Non-pigmented ciliary epithelial cell (primary cell): Measurements from ENCODE around the gene WNT2B.

ENCODE experiments used
- DNase-seq: peaks from one replicate; pipeline ENCODE4 v3.0.0-alpha.2; 2010; ENCODE audit warnings: low read depth

WNT2B gene

DNA sequence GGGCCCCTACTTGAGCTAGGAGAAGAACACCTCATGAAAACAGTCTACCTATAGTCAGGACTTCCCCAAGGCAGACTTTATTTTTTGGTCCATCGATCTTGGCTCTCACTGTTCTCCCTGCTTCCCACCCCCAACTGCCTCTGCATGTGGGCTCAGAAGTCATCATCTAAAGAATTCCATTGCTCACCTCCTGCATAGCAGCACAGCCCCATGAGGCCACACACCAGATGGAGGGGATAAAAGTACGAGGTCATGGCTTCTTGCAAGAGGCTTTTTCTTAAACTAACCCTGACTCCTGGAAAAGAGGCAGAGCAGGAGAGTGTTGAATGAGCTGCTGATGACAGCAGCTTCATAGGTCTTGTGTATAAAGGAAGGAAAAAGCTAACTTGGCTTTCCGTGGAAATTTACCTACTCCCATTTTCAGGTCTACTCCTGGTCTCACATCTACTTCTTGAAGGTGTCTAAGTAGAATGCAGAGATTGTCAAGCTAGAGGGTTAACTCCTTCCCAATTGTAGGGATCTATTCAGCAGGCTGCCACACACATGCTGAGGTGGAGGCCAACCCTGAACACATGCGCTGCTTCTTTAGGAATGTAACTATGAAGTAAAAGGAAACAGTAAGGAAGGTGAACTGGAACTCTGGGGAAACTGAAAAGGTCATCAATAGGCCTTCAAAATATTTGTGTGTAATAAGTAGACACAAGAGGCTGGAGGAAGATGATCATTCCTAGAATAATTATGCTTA lies 18.7 kb downstream of the WNT2B start:
- DNase-seq: no peak

DNA sequence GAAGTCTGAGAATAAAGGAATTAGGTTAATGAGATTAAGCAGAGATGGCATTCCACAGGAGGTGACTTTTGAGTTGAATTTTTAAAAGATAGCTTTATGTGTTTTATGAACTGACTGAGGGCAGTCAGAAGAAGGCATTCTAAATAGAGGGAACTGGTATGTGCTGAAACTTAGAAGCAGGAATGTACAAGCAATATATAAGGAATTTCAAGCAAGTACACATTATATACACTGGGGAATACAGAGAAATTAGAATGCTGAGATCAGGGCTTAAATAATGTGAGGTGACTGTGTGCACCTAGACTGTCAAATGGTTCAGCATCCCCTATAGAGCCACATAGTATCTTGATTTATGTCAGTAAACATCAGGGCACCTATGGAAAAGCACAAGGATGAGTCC lies 19.3 kb downstream of the WNT2B start:
- no peak for DNase-seq

DNA sequence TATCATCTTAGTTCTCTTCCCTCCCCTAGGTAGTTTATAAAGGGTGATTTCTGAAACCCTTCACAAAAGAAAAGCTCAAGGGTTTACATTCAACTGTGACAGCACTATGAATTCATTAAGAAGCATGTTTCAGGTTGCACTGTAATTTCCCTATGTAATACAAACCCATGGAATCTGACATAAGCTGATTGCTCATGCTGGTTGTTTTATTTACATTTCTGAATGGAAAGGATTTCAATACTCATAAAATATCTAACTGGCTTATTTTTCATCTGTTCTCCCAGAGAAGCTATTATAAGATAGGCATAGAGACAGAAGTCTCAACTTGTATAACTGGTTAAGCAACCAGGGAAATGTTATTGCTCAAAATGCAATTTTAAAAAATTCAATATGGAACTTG lies 20.5 kb downstream of the WNT2B start:
- DNase-seq: no peak

DNA sequence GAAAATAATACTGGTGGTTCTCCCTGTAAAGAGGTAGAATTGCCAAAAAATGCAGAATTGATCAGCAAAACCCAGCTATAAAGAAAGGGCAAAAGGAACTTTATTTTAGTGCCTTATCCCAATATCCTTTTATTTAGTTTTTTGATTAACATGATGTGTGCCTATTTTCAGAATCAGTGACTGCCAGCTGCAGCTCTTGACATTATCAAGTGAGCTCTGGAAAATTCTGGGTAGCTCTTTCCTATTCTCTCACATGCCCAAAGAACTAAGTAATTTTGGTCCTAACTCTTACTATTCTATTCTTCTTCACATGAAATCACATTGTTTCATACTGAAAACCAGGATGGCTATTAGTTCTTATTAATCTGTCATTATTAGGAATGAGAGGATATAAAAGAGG lies 22.1 kb downstream of the WNT2B start:
- no peak for DNase-seq

DNA sequence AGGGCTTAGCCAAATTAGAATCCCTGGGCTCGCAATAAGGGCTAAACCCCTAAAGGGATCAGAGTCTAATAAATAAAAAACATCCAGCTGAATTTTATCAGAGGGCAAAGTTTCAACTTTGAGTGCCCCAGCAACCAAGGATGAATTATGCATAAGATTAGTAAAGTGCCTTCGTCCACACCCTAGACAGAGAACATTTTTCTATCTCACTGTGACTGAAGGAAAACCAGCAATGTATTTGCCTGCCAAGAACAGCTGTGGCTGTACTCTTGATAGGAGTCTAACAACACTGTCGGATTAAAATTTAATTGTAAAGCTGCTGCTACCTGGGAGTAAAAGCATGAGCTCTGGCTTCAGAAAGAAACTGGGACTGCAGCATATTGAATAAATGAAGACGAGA lies 23.3 kb downstream of the WNT2B start:
- no peak for DNase-seq

DNA sequence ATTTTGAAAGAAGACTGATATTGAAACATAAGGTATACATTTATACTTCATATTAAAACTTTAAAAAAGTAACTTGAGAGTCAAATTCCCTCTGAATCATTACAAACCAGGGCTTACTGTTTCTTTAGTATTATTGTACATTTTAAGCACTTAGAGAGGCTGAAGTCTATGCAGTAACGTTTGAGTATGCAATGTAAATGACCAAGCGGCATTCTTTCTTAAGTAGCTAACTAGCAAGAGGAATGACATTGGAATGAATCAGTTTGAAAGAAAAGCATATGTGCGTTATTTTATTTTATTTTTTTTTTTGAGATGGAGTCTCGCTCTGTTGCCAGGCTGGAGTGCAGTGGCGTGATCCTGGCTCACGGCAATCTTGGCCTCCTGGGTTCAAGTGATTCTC lies 24.3 kb downstream of the WNT2B start:
- peak; percentile 77 for DNase-seq

DNA sequence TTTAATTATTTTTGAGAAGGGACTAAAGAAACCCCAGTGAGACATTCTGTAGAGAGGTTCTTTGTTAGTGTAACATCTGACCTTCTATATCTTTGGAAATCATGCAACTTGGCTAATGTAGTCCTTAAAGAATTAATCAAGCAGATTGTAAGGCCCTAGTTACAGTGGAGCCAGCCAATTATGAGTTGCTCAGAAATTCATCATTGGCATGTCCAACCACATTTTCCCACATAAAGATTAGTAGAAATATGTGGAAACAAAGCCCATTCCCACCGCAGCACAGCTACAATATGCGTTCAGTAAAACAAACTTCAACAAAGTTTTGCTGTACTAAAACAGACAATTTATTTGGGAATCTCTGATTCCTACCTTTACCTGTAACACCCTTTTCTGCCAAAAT lies 27.8 kb downstream of the WNT2B start:
- no peak for DNase-seq

DNA sequence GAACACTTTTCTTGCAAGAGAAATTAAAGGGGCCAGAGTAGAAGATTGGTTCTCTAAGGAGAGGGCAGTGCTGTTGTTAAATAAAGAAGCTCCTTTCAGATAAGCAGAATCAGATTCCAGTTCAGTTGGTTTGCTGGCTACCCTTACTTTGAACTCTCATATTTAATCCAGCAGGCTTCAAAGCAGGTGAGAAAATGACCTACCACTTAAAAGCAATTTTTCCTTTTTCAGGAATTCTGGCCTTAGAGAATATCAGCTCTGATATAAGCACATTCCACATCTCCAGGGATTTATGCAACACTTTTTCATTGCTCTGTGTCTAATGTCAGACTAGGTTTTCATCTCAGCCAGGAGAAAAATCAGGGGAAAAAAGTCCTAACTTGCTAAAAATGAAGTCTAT lies 28.7 kb downstream of the WNT2B start:
- DNase-seq: no peak

DNA sequence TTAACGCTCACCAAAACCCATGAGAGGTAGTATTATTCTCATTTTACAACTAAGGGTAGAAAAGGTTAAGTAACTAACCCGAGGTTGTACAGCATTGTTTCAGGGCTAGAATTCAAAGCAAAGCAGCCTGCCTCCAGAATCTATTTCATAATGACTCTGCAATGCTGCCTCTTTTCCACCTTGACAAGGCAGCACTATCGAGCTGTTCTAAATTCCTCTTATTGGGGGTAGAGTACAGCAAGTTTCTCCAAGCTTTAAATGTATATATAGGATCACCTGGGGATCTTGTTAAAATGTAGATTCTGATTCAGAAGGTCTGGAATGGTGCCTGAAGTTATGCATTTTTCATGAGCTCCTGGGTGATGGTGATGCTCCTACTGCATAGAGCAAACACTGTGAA lies 30.1 kb downstream of the WNT2B start:
- no peak for DNase-seq

DNA sequence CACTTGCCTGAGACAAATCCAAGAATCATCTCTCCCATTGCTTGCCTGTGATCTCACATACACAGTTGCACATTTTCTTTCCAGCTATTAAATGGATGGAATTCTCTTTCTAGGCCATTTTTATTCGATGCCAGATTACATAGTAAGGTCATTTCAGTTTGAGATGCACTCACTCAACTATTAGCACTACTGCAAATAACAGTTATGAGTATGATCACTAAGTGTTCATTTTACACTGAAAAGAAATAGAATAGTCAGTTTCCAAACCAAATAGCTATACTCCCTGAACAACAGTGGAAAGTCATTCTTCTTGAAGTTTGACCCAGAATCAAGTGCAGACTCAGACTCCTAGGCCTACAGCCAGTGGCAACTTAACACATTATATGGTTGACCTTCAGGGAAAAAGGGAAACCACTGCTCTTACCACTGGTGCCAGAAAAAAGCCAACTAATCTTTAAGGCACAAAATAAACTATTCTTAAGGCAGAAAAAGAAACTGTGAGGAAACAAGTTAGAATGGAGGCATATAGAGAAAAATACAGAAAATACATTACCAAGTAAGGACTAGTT lies 31.5 kb downstream of the WNT2B start:
- no peak for DNase-seq

DNA sequence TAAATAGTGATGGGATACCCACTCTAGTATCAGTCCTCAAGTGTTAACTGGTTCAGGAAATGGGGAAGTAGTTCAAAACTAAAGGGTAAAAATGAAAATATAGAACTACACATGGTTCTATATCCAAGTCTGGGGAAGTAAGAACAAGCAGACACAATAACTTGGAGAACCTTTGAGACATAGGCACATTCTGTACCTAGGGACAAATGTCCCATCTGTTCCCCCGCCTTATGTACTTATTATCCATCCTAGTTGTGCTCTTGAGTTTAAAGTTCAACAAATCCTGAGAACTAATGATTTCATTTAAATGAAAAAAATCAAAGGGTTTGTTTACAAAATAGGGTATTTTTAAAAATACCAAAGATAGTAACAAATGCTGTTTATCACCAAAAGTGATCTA lies 32.5 kb downstream of the WNT2B start:
- no peak for DNase-seq

DNA sequence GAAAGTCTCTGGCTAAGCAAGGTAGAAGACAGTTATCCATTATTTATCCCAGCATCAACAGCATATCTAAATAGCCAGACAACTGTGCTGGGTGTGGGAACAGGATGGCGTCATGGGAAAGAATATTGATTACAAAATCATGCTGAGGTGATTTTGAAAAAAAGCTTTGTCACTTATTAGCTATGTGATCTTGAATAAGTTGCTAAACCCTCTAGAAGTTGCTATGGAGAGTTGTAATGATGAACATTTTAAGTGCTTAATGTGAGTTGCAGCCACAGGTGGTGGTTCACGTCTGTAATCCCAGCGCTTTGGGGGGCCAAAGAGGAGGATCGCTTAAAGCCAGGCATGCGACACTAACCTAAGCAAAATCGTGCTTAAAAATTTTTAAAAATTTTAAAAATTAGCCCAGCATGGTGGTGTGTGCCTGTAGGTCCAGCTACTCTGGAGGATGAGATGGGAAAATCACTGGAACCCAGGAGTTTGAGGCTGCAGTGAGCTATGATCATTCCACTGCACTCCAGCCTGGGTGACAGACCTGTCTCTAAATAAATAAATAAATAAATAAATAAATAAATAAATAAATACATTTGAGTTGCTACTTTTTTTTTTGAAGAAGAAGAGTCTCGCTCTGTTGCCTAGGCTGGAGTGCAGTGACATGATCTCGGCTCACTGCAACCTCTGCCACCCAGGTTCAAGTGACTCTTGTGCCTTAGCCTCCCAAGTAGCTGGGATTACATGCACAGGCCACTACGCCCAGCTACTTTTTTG lies 33.6 kb downstream of the WNT2B start:
- DNase-seq: no peak

DNA sequence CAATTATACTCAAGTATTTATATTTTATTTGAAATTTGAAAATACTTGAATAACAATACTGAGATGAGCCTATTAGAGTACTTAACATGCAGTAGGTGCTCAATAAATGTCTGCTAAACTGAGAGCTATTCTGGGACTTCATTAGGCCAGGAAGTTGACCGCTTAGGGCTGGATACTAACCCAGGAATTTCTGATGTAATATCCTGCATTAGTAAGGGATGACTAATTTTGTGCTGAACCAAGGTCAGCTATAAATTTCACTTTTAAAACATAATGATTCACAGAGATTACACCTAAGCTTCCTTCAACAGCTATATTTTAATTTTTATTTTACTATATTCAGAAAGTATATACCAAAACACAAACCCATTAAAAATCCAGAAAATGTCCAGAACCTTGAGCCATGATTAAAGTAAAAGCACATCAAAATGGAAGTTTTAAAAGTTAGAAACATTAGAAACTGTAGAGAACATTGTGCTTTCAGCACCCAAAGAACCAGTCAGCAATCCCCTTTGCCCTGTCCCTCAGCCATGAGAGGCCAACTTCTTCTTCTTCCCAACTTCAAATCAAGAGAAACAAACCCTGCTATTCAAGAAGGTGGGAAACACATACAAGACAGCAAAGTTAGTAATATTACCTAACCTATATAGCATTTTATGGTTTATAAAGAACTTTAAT lies 35.4 kb downstream of the WNT2B start:
- DNase-seq: peak; percentile 90

DNA sequence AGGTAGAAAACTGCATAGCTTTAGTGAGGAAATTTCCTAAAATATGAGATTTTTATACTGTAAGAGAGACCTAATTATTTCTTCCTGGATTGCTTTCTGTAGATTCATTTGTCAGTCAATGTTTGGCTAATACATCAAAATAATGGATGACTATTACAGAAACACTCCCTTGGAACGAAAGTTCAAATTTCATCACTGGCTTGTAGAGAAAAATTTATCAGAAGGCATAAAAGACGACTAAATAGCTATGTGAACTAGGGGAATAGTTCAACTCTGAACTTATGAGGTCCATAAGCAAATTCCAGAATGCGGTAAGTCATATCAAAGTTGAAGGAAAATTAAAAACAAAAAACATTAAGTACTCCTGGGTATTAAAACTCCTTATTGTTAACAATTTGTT lies 36.0 kb downstream of the WNT2B start:
- no peak for DNase-seq

DNA sequence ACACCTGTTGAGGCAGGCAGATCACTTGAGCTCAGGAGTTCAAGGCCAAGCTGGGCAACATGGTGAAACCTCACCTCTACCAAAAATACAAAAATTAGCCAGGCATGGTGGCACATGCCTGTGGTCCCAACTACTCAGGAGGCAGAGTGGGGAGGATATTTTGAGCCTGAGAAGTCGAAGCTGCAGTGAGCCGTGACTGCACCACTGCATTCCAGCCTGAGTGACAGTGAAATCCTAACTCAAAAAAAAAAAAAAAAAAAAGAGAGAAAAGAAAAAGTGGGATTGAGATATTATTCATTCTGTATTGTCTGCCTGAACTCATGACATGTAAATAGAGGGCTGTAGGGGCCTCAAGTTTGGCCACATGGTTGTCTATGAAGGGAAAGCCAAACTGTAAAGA lies 37.3 kb downstream of the WNT2B start:
- no peak for DNase-seq

DNA sequence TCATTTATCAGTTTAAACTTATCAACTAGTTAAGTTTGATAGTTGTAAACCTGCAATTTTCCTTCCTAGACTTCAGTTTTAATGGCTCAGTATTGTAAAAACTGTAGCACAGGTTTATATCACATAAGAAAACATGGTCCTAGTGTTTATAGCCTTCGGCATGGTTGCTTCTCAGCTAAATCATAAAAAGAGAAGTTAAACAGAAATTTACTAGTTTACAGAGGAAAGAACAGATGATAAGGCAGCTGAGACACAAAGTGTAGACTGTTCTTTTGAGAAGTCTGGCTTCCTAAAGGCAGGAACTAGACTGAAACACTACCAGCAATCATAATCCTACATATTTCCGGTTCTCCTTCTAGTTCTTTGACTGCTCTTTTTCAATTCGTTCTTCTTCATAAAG lies 39.8 kb downstream of the WNT2B start:
- DNase-seq: no peak

DNA sequence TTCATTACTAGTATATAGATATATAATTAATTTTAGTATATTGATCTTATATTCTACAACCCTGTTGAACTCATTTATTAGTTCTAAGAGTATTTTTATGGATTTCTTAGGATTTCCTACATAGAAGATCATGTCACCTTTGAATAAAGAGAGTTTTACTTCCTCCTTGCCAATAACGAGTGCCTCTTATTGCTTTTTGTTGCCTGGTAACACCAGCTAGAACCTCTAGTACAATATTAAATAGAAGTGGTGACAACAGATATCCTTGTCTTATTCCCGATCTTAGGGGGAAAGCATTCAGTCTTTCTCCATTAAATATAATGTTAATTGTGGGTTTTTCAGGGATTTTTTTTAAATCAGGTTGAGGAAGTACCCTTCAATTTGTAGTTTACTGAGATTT lies 40.8 kb downstream of the WNT2B start:
- DNase-seq: no peak

DNA sequence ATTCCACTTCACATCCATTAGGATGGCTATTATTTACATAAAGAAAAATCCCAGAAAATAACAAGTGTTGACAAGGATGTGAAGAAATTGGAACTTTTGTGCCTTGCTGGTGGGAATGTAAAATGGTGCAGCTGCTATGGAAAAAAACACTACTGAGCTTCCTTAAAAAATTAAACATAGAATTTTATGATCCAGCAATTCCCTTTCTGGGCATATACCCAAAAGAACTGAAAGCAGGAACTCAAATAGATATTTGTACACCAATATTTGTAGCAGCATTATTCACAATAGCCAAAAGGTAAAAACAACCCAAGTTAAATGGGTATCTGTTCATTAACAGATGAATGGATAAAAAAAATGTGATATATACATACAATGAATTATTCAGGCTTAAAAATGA lies 45.6 kb downstream of the WNT2B start:
- no peak for DNase-seq

DNA sequence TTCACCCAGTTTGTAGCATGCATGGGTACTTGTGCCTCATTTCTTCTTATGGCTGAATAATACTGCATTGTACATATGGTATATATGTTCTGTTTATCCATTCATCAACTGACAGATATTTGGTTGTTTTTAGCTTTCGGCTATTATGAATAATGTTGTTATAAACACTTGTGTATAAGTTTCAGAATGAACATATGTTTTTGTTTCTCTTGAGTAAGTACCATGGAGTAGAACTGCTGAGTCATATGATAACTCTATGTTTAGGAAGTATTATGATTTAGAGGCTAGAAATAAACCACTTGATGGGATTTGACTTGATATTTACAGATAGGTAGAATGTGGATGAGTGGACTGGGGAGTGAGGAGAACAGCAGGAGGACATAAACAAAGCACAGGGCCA lies 48.6 kb downstream of the WNT2B start:
- DNase-seq: no peak

DNA sequence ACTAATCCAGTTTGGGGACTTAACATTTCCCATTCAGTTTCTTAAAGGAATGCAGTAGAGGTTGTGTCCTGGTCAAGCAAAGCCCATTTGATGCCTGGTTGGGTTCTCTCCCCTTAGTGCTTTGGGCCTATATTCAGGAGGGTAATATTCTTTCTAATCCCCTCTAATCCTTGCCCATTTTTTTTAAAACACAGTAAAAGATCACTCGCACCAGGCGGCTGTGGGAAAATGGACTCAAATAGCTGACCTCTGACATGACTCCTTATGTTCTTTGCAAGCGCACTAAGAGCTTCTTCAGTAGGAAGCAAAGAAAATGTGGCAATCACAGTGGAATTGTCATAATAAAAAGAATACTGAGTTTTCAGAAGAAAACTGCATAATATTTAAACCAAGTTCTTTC lies 49.9 kb downstream of the WNT2B start:
- no peak for DNase-seq

DNA sequence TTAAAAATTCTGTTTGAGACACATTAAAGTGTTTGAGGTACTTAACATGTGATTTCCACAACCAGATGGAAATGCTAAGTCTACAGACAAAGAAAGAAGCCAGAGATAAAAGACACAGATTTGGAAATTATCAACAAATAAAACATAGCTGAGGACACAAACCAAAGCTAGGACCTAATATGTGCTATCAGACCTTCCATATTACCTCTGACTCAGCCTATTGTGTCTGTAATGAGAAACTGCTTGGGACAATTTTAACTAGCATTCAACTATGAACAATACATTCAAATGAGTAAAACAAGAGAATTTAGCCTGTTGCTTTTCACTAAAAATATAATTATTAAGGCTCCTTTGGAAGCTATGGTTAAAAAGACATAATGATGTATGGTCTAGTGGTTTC lies 54.6 kb downstream of the WNT2B start:
- DNase-seq: no peak

DNA sequence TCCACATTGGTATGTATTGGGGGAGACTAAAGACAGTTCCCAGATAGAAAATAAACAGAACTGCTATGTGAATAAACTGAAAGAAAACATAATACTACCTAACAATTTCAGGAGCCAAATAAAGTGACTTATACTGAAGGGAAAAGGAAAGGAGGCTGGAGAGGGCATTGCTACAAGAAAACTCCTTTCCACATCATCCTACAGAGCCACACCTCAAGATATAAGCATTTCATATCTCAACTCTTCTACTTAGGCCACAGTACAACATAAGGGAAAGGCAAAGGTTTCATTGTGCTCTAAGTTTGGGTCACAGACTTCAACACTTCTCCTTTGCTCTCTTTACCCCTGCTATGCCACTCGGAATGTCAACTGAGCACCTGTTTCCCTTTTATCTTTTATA lies 55.3 kb downstream of the WNT2B start:
- DNase-seq: no peak

DNA sequence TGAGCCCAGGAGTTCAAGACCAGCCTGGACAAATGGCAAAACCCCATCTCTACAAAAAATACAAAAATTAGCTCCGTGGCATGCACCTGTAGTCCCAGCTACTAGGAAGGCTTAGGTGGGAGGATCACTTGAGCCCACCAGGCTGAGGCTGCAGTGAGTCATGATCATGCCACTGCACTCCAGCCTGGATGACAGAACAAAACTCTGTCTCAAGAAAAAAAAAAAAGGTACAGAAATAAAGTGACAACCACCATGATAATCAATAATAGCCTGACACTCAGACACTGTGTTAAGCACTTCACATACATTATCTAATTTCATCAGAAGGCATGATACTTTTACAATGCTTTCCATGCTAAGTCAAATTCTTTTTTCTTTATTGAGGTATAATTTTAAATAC lies 57.0 kb downstream of the WNT2B start:
- DNase-seq: no peak
